Stimulated activated CD4-positive, alpha-beta T cell treated with anti-CD3 and anti-CD28 coated beads, Interleukin-2, amount 100 ng/mL, for 24 hours (primary cell): ENCODE data around the gene GALNTL6.

Source experiments
- DNase-seq, 2 donors: peaks; one replicate each; pipeline ENCODE4 v3.0.0-alpha.2; 2020

Gene GALNTL6

DNA sequence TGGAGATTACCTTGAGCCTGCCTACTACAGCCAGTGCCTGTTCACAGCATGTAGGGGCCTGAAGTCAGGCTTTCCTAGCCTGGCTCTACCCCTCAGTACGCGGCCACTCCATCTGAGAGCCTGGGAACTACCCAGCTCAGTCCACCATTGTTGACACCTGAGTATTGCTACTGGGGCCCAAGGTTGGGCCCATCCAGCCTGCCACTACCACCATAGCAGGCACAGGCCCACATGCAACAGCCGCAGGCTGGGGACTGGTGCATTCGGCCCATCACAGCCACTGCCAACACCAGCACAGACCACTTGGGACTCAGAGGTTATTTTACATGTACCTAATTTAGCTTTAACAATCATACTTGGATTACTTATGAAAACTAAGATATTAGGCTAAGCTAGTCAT is 314.0 kb downstream of the GALNTL6 start:
- no peak for DNase-seq

DNA sequence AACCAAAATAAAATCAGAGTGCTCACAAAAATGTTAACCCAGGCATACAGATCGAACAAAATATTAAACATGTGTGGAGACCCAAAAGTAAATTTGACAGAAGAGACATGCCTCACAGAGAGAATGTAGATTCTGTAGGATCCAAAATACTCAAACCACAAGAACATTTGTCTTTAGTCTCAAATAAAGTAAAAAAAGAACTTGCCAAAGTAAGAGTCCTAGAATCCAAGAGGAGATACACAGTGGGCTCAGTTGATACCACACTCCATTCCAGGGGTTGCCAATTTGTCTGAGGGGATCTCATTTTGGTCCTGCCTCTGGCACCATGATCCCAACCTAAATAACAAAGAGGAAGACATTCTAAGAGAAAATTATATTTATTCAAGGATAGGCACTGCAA is 316.4 kb downstream of the GALNTL6 start:
- no peak for DNase-seq

DNA sequence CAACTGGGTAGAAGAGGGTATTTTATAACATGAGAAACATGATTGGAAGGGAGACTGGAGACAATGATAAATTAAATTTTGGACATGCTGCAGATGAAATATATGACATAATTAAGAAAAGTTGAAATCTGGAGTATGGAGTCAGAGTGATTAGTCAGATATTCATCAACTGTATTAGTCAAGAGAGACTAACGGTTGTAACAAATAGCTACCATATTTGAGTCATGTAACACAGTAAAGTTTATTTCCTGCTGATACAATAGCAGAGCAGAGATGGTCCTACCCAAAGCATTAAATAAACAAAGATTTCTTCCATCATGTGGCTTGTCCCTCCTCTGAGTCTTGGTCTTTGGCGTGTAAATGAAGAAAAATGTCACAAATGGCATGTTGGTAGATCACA is 321.3 kb downstream of the GALNTL6 start:
- DNase-seq: no peak

DNA sequence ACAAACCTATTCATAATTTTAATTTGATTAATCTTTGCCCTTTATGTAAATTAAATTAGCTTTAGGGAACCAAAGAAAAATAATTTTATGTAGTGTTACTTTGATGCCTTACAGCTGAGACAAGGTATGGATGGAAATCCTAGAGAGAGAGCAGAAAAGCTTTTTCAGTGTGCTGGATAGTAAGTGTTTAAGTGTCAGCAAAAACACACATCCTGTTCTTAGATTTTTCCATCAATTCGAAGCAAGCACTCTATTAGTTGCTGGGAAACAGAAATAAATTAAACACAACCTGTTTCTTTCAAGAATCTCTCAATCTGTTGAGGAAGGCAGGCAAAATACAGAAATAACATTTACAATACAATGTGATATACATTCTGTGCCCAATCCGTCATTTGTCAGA is 327.8 kb downstream of the GALNTL6 start:
- DNase-seq: no peak

DNA sequence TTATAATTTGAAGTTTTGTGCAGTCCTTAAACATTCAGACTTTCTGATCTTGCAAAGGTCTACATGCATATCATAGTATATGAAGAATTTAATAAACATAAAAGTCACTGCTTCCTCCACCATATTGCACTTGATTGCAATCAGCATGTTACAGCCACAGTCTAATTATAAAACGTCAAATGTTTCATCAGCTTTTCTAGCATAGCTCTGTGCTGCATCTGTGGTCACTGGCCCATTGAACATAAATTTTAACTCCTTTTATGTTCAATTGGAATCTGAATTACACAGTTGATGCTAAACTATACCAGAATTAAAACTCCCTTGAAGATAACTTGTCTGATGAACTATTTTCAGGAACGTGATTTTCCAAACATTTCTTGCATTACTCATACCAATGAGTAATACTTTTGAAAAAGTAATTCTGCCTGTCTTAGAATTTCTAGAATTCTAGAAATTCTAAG is 329.1 kb downstream of the GALNTL6 start:
- no peak for DNase-seq

DNA sequence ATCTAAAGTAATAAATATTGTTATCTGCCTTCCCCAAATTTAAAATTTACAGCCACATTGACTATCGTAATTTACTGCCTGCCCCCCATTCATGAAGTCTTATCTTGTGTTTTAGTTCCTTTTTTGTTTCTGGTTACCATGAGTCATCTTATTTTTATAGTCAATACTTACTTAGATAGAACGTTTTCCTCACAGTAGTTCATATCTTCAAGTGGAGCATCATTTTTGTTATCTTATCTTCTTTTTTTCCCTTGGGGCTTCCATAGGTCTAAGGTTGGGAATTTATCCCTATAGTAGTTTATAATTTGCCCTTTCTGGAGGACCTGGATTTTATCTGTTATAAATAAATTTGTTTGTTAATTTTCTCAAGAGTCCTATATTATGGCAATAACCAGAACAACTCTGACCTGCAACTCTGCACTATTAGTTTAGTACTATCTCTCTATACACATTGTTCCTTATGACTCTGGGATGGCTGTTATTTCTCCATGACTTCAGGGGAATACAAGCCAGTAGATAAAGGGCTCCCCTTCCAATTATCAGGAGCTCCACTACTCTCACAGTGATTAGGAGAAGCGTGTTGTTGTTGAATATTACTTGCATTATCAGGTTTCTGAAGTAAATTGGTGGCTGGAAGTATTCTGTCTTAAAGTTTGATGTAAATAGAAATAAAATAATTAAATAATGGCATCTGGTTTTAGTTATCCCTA is 330.6 kb downstream of the GALNTL6 start:
- no peak for DNase-seq

DNA sequence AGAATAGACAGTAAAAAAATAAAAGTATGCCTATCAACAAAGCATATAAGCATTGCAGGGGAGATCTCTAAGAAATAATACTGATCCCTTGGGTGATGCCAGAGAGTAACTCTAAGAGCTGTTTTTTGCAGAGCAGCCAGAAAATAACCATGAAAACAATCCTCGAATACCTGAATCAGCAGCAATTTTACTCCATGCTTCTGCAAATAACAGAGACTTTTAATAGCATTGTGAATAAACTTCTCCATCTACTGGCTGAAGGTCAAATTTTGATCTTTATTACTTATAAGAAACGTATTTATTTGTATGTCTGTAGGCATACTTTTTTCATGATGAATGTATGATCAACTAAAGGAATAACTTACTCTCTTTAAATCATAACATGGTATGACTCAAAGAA is 334.5 kb downstream of the GALNTL6 start:
- no peak for DNase-seq

DNA sequence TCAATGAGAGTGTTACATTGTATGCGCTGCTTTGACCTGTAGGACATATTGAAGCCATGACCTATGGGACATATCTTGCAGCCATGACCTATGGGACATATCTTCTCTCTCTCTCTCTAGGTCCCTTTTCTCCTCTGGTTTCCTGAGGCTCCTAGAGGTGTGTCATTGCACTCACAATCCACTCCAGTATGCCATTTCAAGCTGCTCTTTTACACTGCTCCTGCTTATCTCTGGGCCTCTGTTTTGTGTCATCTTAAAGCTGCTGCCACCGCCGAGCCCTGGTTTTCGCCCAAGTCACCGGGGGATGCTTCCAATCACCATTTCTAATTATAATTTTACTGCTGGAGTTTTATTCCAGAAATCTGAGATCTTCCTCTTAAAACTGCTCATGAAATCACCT is 336.1 kb downstream of the GALNTL6 start:
- no peak for DNase-seq

DNA sequence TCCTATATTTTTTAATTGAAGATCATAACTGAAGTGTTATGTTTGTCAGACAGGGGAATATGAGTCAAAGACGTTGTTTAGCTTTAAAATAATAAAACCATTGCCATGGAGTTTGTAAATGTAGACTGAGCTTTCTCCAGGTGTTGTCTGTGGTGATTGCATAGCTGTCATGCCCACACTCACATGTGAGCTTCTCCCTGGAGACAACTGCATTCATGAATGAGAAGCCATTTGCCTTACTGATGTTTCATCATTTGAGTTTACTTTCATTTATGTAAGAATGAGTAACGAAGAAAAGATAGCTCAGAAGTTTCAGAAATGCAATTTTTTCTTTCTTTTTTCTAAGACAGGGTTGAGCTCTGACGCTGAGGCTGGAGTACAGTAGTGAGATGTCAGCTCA is 339.1 kb downstream of the GALNTL6 start:
- no peak for DNase-seq

DNA sequence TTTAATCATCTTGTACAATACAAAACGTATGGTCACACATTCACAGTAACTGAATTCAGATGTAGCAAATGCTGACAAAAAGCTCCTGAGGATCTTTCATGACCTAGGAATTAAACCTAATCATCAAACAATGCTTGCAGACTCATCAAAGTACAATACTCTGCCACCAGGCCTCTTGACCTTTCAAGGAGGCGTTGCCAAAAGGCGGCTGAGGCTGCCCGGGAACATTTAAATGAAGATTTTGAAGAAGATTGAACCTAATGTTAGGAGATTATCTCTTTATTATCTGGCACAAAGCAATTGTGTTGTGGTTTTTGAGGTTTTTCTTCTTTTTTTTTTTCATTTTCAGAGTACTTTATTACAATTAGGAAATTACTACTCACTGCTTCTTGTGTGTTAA is 340.5 kb downstream of the GALNTL6 start:
- DNase-seq: no peak

DNA sequence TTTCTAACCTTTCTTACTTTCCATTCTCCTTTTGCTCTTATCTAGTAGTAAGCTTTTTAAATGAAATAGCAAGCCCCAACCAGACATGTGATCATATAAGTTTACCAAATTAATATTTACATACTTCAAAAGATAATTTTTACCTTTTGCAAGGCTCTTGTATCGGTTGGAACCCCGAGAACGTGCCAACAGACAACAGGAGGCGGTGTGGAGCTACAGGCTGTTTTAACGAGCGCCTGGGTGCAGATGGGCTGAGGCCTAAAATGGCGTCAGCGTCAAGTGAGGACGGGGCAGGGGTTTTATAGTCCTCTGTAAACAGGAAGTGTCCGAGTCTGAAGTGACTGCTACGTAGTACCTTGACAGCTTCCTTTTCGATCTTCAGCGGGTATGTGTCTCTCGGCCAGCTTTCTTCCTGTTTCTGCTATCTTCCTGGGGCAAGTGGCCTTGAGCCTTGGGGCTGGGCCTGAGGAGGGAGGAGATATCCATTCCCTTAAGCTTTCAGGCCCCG is 342.7 kb downstream of the GALNTL6 start:
- no peak for DNase-seq

DNA sequence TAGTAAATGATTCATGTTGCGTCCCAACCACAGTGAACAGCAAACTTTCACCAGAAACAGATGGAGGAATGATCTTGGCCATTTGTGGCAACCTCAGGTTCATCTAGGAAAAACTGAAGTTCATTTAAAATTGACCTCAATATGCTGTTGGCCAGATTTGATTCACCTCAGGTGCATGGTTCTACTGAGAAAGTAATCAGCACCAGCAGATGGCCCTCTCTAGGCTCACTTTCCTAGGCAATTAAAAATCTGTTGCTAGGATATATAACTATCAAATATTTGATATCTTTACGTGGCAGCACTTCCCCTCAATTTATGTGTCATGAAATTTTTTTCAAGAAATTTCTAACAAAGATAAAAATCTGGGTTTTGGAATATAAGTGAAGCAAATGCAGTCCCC is 344.7 kb downstream of the GALNTL6 start:
- DNase-seq: no peak

DNA sequence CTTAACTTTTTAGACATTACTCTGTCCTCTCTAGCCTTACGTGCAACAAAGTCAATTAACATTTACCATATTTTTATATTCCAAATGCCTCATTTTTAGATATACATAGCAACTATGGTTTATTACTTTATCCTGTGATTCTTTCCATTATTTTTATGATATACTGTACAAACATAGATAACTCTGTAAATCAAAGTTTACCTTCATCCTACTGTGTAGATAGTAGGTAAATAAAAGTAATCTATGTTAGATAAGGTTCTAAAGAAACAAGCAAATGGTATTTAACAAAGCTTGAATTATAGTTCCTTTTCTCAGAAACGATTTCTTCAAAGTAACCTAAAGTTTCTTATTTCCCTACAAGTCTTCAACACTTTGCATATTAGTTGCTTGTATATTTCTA is 350.0 kb downstream of the GALNTL6 start:
- no peak for DNase-seq

DNA sequence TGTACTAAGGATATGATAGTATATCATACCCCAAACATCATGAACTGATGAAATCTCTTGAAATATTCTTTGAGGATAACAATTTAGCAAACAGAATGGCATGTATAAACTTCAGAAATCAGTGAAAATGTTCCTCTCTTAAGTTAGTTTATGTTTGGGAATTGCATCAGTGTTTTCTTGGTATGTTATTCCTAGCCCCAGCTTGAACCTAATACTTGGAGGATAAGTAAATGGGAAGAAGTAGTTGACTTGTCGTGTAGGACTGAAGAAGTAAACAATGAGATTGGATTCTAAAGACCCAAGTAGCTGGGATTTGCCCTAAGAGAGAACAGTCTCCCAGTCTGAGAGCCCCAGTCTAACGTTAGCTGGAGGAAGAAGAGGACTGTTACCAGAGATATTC is 355.7 kb downstream of the GALNTL6 start:
- DNase-seq: no peak

DNA sequence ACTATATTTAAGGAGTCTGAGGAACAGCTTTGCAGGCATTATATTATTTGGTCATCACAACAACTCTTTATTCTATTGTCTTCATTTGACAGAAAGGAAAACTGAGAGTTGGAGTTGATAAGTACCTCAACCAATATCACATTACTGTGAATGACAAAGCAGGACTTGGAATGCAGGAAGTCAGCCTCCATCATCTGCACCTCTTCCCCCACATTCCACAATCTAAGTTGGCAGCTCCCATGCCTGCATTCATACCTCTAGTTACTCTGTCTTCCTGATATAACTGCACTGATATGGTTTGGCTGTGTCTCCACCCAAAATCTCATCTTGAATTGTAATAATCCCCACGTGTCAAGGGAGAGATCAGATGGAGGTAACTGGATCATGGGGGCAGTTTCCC is 356.7 kb downstream of the GALNTL6 start:
- no peak for DNase-seq

DNA sequence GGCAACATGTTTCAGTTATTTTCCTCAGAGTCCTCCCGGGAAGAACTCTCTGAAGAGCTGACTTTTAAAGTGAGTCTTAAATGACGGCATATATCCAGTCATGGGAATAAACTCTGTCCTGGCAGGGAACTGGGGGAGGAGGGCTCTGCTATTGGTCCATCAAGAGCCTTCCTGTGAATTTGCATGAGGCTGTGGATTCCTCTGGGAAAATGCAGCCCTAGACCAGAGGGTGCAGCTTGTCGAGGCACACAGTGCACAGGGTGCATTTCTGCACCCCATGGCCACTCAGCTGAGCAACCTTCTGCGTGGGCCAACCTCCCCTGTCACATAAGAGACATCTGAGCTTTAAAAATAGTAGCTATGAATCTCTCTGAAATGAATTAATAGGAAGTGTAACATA is 360.0 kb downstream of the GALNTL6 start:
- DNase-seq: no peak

DNA sequence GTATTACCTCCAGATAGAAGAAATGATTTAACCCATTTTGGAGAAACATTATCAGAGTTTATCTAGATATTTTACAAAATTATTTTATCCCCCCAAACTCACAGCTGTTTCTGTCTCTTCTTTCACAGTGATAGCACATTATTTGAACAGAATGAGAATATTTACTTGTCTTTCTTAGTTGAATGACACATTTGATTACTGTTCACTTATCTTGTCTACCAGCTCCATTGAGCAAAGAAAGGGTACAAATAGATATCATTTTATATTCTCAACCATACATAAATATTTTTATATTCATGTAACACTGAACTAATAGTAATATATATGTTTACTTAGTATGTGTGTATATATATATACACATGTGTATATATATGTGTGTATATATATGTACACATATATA is 364.2 kb downstream of the GALNTL6 start:
- DNase-seq: no peak

DNA sequence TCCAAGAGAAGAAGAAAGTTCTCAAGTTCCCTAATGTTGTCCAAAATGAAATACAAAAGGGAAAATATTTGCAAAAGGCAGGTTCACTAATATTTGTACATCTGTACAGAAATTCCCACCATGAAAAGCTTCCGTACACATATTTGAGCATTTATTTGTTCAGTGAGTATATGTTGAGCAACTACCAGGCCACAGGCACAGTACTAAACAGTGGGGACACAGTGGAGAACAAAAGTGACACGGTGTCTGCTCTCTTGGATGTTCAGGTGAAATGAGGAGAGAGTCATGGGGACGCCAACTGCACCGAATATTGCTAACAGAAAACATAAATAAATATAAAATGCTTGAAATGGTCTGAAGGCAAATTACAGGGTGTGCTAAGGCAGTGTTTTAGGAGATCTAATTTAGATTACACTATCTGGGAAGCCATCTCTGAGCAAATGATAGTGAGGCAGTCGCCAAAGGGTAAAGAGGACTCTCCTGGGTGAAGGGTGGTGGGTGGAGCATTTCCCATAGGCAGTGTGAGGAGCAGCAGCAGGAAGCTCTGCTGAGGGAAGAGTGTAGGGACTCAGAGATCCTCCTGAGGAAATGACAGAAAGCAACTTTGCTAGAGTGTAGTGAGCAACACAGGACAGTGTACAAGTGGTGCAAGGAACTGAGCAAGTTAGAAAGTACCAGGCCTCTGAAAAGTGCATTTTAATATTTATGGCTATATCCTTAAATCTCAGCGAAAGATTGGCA is 375.2 kb downstream of the GALNTL6 start:
- DNase-seq: no peak

DNA sequence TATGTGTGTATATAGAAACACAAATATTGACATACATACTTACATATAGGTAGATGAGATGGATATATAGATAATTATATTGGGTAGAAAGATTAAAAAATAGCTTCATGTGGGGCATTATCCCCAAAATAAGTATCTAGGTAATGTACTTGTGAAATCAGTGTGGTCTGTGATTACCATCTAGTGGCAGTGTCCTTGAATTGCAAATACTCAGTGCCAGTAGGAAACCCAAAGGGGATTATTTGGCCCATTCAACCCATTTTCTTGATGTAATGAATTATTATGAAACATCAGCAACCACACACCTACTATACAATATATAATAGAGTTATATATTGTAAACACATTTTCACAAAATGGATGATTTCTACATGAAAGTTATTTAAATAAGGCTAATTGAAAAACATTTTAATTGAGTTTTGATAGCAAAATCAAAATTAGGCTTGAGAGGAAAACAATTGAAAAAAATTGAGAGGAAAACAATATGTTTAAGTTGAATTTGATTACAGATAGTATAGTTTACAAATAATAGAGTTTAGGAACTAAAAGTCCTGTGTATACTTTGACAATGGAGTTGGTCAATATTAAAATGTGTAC is 389.4 kb downstream of the GALNTL6 start:
- no peak for DNase-seq

DNA sequence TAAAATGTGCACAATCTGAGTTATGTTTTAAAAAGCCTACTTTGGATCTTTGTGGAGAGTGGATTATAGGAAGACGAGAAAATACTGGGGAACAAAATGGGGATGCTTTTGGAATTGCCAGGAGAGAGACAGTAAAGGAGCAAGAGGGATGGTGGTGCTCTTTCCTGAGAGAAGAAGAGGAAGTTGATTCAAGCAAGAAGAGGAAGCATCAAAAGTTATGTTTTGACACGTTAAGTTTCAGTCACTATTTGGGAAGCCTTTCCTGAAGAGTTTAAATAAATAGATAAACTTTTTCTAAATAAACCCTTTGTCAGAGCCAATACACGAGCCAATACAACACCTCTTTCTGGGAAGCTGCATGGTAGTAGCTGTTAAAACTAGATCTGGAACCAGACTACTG is 394.1 kb downstream of the GALNTL6 start:
- no peak for DNase-seq

DNA sequence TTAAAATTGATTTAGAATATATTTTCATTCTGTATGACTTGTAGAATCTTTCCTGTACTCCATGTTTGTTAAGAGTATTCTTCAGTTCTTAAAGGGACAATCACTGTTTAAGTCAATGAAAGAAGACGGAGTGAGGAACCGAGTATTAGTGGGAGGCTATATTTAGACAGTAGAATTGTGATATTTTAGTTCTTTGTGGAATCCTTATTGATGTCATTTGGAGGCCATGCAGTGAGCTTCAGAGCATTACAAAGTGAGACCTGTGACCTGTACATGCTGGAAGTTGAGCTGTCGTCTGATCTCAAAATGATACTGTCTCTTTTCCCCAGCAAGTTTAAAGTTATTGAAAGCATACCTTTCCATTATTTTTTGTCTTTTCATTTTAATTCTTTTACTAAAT is 394.7 kb downstream of the GALNTL6 start:
- no peak for DNase-seq

DNA sequence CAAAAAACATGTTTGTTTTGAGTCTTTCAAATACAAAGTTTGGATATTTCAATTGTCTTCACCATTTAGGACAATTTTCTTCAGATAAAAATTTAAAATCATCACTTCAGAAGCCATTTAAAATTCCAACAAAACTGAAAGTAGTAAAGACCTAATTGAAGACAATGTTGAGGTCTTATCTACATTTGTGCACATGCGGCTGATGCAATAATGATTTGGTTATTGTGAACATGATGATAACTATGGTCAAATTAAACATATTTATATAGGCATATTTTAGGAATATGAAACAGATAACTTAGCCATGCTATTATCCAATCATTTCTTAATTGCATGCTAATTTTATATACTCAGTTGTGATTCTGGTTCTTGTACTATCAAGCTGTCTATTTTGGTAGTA is 407.5 kb downstream of the GALNTL6 start:
- no peak for DNase-seq

DNA sequence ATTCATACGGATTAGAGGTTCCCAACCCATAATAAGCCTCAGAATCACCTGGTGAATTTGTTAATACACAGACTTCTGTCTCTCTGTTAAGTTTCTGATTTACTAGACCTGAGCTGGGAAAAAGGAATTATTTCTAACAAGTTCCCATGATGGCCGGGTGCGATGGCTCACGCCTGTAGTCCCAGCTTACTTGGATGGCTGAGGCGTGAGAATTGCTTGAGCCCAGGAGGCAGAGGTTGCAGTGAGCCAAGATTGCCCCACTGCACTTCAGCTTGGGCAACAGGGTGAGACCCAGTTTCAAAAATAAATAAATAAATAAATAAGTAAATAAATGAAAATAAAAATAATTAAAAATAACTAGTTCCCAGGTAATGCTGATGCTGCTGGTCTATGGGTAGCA is 412.3 kb downstream of the GALNTL6 start:
- no peak for DNase-seq

DNA sequence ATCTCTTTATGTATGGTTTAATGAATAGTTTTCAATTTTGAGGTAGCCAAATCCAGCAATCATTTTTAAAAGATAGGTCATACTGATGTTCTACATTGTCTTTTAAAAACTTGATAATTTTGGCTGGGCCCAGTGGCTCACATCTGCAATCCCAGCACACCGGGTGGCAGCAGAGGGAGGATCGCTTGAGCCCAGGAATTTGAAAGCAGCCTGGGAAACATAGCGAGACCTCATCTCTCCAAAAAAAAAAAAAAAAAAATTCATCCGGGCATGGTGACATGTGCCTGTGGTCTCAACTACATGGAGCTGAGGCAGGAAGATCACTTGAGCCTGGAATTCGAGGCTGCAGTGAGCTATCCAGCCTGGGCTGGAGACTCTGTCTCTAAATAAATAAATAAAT is 419.8 kb downstream of the GALNTL6 start:
- no peak for DNase-seq
